Left cardiac atrium (tissue), 4 donors: ENCODE results near the gene ARID1B. TPM values are rescaled to one million over a fixed set of nuclear protein-coding genes. Genes with fewer than 3 reads are reported as not detected.

ENCODE experiments used
- ATAC-seq, 2 donors: fragments of 200-7000 bp; cut with Tn5 transposase; one replicate each; pipeline ENCODE4 v1.9.1; 2020; ENCODE audit warnings: mild to moderate bottlenecking in 2 of 2, moderate library complexity in 2 of 2
- DNase-seq: peaks from one replicate; pipeline ENCODE4 v3.0.0-alpha.2; 2020
- intact Hi-C, 2 donors: fragments of 100-400 bp; cut with DNase I; formaldehyde crosslinking; loops; one replicate each; pipeline versions ENCODE4 v1.14.1 to v1.15.1; 2022 to 2023
- total RNA-seq, 2 donors: library from RNA; stranded (reverse); fragmentation: NEBNext Ultra II Directional; extraction: Animal tissue kit (Norgen Biotek cat#: 25700); gene quantifications; one replicate each; pipeline ENCODE4 v1.2.1, GENCODE V29; 2021
- donor health status: DM: no; HTN: yes; CAD: no.
- donor health status: DM: no; HTN: yes; CAD: no; lungs with severe emphysema.
- donor health status: DM: yes; HTN: yes; CAD: no.
- donor health status: Dilated cardiomyopathy.

ARID1B gene
- total RNA-seq, 2 donors from 2014 or later, result 45.4 to 48.0 TPM

DNA sequence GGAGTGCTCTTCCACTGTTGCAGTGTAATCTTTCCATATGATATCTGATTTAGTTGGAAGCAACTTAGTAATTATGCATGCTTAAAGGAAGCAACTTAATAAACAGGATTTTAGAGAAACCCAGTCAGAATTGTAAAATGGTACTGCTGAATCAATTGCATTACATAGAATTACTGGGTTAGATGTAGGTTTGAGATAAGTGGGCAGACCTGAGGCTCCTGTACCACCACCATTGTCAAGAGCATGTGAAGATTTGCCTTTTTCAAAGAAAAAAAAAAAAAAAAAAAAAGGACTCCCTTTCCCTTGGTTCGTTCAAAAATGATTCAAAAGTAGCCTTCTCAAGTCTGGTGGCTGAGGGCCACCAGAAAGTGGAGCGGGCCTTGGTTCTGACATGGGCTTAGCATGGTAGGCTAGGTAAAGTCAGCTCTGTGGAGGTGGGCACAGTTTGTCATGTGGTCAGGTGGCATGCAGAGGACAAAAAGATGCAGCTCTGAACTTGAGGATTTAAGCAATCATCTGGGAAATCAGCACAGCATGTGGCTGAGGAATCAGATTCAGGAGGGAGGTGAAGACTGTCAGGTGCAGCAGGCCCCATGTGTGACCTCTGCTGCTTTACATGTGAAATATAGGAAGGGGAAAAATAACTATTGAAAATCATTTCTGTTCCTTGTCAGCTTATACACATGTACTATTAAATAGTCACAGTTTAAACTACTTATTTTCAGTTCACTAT, 32.4 kb downstream of the ARID1B start:
- ATAC-seq (no peak), DNase-seq (no peak)
- intact Hi-C loops, result no loop called here

DNA sequence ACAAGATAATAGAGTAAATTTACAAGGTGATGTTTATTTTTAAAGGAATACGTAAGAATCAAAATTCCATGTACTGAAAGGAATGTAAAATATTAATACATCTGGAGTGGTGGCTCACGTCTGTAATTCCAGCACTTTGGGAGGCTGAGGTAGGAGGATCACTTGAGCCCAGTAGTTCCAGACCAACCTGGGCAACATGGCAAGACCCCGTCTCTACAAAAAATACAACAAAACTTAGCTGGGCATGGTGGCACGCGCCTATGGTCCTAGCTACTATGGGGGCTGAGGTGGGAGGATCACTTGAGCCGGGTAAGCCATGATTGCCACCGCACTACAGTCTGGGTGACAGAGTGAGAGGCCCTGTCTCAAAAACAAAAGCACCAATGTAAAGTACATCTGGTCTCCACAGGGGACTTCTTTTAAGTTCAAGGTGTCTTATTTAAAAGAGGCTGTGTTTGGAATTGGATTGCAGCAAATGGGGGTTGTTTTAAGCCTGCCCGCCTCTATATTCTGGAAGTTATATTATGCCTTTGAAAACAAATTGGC, 36.9 kb downstream of the ARID1B start:
- no peak for ATAC-seq
- DNase-seq, result no peak
- intact Hi-C loops, result no loop called here

DNA sequence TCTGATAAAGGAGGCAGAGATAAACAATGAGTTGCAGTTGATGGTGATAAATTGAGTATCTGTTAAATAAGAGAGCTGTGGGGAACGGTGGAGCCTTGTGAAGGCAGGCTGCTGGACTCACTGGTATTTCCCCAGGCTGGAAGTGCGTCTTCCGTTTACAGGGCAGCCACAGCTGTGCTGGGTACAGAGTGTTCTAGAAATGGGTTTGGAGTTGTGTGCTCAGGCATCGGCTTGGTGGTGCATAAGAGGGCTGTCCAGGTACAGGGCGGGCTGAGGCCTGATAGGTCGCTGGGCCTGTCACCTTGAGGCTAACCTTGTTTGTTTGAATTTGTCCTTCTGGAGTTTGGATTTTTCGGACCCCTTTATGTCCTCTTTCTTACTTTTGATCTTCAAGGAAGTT, 39.3 kb downstream of the ARID1B start:
- DNase-seq (no peak), ATAC-seq (peak; percentile 74 to 83)
- intact Hi-C loops, result no loop called here

DNA sequence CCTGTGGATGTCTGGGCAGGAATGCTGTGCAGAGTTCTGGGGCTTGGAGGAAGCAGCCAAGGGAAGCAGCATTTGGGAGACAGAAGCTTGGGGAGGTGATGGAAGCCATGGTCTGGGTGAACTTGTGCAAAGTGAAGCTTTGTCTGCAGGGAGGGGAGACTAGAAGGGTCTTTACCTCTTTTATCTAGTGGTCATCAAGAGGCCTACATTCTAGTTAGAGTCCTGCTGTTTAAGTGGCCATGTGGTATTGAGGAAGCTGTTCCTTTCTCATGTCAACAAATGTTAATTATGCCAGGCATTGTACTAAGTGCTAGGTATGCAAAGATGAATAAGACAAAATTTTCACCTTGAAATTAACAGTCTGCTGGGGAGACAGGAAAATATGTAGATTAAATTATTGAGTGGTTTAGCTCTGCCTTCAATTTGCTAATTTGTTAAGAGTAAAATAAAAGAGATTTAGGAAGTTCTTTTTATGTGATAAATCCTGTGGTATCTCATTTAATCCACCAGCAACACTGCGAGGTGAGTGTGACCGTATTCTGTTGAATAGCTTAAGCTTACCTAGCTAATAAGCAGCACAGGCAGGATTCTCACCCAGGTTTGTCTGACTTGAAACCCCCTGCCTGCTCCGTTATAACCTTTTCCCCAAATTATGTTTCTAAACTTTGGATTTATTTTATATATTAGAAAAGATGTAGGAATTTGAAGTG, 43.1 kb downstream of the ARID1B start:
- ATAC-seq, result no peak
- intact Hi-C loops, result no loop called here

DNA sequence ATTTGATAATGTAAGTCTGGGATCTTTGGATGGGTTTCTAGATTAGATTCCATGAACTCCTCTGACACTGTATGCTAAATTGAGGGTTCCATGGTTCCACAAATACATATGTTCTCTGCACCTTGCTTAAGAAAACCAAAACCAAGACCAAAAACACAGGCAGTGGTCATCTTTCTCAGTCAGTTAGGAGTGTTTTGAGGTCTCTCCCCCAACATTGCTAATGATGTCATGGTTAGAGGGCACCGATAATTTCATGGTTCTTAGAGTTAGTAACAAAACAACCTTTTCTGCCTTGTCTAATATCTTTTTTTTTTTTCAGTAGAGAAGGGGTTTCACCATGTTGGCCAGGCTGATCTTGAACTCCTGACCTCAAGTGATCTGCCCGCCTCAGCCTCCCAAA, 44.5 kb downstream of the ARID1B start:
- ATAC-seq (no peak), DNase-seq (no peak)
- intact Hi-C loops, result no loop called here

More for the DNA sequence above, 43.1 kb downstream of the ARID1B start:
- no peak for DNase-seq

- intact Hi-C loops, result no loop called here
- peak; percentile 29 to 32 for ATAC-seq
- DNase-seq, result no peak
Measured at GRCh38 chr6:156822747-156823206, 45.6 kb downstream of the ARID1B start.

- ATAC-seq (no peak), DNase-seq (no peak)
- intact Hi-C loops, result no loop called here
Measured at GRCh38 chr6:156824142-156824541, 47.0 kb downstream of the ARID1B start.

DNA sequence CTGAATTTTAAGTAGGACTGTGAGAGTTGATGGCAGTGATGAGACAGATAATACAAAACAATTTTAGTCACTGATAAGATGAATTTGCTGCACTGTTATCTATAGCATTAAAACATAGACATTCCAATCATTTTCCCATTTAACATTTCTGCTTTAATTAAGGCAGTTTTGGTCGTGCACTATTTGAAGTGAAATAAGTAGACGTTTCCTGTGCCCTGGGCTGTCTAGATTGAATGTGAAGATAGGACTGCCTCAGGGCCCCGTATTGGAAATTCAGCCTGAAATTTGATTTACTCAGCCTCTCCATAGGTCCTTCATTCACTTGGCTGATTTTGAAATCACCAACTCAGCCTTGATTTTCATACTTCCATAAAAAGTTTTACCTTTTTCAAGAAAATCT, 48.3 kb downstream of the ARID1B start:
- intact Hi-C loops, result no loop called here
- DNase-seq, result no peak
- no peak for ATAC-seq

DNA sequence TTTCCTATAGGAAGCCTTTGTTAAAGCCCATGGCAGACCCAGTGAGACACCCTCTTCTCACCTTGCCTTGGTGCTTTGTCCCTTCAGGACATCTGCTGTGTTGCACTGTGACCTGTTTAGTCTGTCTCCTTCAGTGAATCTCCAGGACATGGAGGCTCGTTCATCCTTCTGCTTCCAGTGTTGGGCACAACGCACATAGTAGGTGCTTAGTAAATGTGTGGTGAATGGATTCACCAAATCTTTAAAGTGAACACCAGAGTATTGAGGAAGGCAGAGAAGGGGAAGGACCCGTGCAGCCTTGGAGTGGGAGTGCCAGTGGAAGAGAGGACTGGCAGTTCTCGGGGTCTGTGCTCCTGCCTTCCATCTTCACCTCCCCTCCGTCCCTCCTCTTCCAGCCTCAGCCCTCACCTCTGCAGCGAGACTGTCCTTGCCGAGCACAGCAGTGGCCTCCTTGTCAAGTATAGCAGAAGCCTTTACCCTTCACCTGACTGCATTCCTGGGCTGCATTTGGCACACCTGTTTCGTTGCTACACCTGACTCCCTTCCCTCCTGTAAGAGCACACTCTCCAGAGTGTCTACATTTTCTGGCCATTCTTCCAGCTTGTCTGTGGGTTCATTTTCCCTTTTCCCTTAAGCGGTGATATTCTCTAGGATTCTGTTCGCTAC, 49.2 kb downstream of the ARID1B start:
- no peak for DNase-seq
- intact Hi-C loops, result no loop called here
- ATAC-seq, result no peak

DNA sequence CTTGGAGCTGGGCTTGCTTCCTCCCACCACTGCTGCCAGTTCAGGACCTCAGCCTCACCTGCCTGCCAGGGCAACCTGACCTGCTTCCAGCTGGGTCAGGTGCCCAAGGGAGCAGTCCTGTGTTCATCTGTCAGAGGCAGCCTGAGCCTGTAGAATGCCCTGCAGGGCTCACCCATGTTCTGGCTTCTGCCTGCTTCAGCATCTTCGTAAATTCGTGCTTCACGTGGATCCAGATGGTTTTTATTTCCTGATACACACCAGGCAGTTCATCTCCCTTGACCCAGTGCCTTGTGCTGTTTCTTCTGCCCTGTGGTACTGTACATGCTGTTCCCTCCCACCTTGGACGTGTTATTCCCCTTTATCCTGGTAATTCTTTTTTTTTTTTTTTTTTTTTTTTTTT, 50.2 kb downstream of the ARID1B start:
- no peak for DNase-seq
- ATAC-seq, result peak; percentile 7 to 36
- intact Hi-C loops, result no loop called here

- DNase-seq (no peak), ATAC-seq (peak; percentile 64 to 96)
- intact Hi-C loops, result no loop called here
Measured at GRCh38 chr6:156828280-156828703, 51.1 kb downstream of the ARID1B start.

- intact Hi-C loops, result no loop called here
- no peak for ATAC-seq
- DNase-seq, result no peak
Measured at GRCh38 chr6:156830126-156830525, 52.9 kb downstream of the ARID1B start.

GRCh38 chr6:156832231-156832647, 55.1 kb downstream of the ARID1B start:
- ATAC-seq, result no peak
- DNase-seq, result no peak
- intact Hi-C loops, result no loop called here

DNA sequence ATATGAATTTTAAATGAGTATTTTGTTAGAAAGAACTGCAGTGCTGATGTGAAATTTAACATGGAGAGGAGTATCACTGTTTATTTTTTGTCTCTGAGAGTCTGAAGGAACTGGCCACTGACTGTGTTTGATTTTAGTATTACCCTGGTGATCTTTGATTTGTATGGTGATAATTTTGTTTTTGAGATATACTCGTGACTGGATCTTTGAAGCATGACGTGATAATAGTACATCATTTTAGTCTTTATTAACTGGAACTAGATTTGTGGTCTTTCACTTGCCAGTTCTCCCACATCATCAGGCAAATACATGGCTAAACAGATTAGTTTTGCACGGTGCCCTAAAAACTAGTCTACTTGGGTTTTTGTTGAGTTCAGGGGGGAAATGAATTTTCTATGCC, 55.5 kb downstream of the ARID1B start:
- ATAC-seq (no peak), DNase-seq (no peak)
- intact Hi-C loops, result no loop called here

DNA sequence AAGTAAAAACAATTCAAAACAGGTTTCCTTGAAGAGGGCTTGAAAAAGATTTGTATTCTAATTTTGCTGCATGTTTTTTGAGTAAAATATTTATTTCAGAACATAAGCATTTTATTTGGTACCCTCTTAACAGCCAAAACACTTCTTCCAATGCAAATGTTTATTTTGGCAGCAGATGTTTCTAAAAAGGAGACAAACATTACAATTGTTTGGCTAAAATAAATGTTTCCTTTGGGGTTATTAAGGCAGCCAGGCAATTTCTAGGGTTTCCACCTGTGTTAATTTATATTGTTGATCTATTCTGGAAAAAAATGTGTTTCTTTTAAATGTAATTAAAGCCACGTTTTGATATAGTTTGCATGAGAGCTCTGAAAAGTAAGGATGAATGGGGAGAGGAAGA, 56.6 kb downstream of the ARID1B start:
- DNase-seq (no peak), ATAC-seq (no peak)
- intact Hi-C loops, result no loop called here

DNA sequence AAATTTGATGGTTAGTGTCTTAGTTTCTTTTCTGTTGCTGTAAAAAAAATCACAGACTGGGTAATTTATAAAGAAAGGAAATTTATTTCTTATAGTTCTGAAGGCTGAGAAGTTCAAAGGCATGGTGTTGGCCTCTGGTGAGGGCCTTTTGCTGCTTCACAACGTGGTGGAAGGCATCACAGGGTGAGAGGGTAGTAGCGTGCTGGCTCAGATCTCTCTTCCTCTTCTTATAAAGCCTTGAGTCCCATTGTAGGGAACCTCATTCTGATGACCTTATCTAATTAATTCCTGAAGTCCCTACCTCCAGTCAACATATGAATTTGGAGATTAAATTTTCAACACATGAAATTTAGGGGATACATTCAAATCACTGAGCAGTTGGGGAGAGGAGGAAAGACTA, 62.0 kb downstream of the ARID1B start:
- intact Hi-C loops, result no loop called here
- no peak for DNase-seq
- ATAC-seq, result no peak

DNA sequence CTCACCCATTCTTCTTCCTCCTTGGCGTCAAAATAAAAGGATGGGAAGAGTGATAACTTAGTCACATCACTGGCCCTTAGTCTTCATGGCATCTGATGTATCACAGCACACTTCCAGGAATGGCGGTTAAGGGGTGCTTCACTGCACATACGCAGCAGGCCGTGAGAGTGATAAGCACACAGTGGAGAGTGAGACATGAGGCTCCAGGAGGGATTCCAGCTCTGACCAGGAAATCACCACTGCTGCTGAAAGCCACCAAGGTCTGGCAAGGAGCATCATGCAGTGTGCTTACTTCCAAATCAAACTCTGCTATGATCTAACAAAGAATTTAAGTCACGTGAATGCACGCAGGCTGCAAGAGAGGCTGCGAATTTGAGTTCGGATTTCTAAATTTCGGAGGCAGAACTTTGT, 62.4 kb downstream of the ARID1B start:
- ATAC-seq (peak; percentile 85 to 88), DNase-seq (peak; percentile 58)
- intact Hi-C loops, result no loop called here

DNA sequence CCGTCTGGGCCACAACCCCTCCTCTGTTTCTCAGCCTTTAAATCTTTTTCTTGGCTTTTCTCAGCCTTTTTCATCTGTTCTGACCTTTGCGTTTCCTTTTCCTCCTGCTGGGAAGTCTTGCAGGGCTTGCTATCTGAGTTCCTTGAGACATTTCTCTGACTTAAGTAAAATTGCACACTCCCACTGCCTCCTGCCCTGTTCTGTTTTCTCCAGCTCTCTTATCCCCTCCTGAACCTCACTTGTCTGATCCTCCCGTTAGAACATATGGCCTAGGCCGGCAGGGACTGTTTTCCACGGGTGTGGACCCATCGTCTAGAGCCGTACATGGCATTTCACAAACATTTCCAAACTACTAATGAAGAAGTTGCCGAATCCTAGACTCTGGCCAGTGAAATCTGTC, 63.0 kb downstream of the ARID1B start:
- DNase-seq (no peak), ATAC-seq (peak; percentile 23 to 29)
- intact Hi-C loops, result no loop called here

DNA sequence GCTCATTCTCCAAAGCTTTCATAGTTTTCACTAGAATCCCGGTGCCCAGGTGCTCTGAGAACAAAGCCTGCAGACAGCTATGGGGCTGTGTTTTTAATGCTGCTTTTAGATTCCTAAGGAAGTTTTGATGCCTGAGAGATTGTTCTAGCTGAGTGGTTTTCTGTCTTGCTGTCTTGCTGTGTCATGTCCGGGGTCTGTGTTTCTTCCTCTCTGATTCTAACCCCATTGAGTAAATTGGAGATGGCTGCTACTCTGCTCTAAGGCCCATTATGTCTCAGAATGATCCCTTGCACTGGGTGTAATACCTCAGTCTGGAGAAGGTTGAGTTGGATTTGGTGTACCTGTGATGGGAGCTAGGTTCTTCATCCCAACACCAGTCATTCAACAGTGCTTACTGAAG, 63.4 kb downstream of the ARID1B start:
- ATAC-seq, result peak in 1 of 2 donors; percentile 9
- intact Hi-C loops, result no loop called here
- DNase-seq, result no peak

DNA sequence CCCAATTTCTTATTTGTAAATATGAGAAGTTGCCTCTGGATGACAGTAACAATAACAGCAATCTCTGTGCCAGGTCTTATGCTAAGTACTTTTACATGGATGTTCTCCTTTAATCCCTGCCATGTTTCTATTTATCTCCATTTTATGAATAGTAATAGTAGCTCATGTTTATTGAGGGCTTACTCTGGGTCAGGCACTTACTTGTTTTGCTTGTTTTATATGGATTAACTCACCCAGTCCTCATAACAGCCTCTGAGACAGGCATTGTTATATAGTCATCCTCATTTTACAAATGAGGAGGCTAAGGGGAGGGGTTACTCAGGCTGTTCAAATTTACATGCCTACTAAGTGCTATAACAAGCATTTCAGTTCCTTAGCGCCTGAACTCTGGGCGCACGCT, 64.3 kb downstream of the ARID1B start:
- ATAC-seq (no peak), DNase-seq (no peak)
- intact Hi-C loops, result no loop called here
